ENCODE results near the gene MYMX.

Gene MYMX

DNA sequence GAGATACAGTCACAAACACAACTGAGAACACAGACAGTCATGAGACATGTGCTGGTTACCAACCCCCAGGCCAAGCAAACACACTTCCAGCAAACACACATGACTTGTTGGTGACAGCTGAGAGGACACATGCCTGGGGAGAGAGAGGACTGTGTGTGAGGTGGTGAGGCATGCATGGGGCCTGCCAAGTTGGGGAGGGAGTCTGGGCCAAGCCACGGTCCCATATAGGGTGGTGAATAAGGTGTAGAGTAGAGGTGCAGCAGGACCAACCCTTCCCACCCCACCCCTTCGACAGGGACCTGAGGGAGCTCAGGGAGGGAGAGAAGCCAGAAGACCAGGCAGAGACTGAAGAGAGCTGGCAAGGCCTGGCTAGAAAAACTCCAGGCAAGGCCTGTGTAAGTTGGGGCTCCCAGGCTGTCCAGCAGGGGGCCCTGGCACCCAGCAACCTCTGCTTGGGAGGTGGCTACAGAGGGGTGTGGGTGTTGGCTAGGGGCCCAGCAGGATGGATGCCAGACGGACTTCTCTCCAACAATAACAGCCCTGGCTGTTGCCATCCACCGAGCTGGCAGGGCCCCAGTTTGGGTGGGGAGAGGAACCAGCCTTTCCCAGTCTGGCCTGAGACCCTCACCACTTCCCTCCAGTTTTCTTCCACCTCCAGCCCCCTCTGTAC is 4.7 kb downstream of the MYMX start:
- Histone ChIP-seq H3K27ac (ENCODE audit: poor library complexity, severe bottlenecking) (peak overlapping the region; percentile 56), H3K9me3 (ENCODE audit: severe bottlenecking) (no peaks in the 10 kb centered on the region), H3K36me3 (ENCODE audit: low read depth) (no peaks in the 10 kb centered on the region), H3K27me3 (ENCODE audit: insufficient read depth, poor library complexity, severe bottlenecking) (no peaks in the 10 kb centered on the region), H3K4me1 (ENCODE audit: insufficient read depth, poor library complexity, severe bottlenecking) (peaks cover 13% of the 10 kb centered on the region), H3K4me3 (ENCODE audit: severe bottlenecking) (no peak overlapping the region)
- TF ChIP-seq, protein P1, sequence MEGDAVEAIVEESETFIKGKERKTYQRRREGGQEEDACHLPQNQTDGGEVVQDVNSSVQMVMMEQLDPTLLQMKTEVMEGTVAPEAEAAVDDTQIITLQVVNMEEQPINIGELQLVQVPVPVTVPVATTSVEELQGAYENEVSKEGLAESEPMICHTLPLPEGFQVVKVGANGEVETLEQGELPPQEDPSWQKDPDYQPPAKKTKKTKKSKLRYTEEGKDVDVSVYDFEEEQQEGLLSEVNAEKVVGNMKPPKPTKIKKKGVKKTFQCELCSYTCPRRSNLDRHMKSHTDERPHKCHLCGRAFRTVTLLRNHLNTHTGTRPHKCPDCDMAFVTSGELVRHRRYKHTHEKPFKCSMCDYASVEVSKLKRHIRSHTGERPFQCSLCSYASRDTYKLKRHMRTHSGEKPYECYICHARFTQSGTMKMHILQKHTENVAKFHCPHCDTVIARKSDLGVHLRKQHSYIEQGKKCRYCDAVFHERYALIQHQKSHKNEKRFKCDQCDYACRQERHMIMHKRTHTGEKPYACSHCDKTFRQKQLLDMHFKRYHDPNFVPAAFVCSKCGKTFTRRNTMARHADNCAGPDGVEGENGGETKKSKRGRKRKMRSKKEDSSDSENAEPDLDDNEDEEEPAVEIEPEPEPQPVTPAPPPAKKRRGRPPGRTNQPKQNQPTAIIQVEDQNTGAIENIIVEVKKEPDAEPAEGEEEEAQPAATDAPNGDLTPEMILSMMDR (IDR thresholded peaks at IDR 0.05; ENCODE audit: poor library complexity, severe bottlenecking): peak; percentile 87
- peak; percentile 86 for DNase-seq (ENCODE audit: low spot score)
- ATAC-seq (ENCODE audit: low read depth): peak; percentile 75

DNA sequence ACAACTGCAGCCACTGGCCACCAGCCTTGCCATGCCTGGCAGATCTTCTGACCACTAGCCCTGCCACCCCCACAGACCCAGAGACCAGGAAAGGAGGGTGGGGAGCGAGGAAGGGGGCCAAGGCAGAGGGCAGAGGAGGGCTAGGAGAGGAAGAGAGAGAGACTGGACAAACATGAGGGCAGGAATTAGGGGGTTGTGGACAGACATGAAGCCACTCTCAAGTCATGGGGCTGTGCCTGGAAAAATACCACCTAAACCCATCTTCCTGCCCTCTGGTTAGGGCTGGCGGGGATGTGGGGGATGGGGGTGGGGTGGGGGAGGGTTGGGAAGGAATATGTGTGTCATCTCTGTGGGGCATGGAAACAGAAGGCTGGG is 5.2 kb downstream of the MYMX start:
- no peaks in the 10 kb centered on the region for H3K36me3 ChIP-seq (ENCODE audit: low read depth)
- no peak for ATAC-seq (ENCODE audit: low read depth)
- peak overlapping the region; percentile 56 for H3K27ac ChIP-seq (ENCODE audit: poor library complexity, severe bottlenecking)

DNA sequence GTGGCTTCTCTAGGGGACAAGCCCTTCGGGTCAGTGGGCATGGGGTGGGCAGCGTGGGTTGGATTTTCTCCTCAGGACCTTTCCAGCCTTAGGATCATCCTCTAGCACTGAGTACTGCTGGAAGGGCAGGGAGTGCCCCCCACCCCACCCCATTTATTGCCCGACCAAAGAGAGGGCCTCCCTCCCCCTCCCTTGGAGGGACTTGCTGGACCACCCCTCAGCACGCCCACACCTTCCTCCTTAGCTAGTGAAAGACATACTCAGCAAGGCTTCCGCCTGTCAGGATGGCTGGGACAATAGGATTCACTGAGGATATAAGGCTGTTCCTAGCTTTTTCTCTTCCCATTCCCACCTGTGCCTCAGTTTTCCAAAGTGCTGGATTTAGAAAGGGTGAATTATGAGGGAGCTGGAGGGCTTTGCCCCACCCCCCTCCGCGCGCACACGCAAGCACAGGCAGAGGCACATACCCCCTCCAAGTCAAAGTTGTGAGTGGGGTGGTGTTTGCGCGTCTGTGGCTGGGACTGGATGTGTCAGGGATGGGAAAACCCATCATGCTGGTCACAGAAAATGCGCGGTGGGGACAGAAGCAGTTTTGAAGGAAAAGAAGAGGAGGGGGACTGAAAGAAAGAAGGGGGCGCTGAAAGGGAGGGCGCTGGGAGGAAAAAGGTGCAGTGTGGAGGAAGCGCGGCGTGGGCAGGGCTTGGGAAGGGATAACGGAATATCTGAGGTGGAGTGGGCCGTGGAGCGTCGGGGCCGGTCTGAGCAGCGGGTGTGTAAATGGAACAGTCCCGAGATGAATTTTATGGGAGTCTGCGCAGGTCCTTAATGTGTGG is 6.0 kb downstream of the MYMX start:
- peak overlapping the region; percentile 43 for H3K4me3 ChIP-seq (ENCODE audit: severe bottlenecking)
- no peaks in the 10 kb centered on the region for H3K9me3 ChIP-seq (ENCODE audit: severe bottlenecking)
- DNase-seq (ENCODE audit: low spot score): no peak
- H3K27me3 ChIP-seq (ENCODE audit: insufficient read depth, poor library complexity, severe bottlenecking): no peaks in the 10 kb centered on the region
- H3K4me1 ChIP-seq (ENCODE audit: insufficient read depth, poor library complexity, severe bottlenecking): peaks cover 13% of the 10 kb centered on the region
- TF ChIP-seq, protein P1 (IDR thresholded peaks at IDR 0.05; ENCODE audit: poor library complexity, severe bottlenecking): no peak
- peak; percentile 2; the same call in 1 of the 3 replicates for ATAC-seq (ENCODE audit: low read depth)
- H3K27ac ChIP-seq (ENCODE audit: poor library complexity, severe bottlenecking): peak overlapping the region; percentile 56
- peaks cover 4% of the 10 kb centered on the region; the same call in 1 of the 2 replicates for H3K36me3 ChIP-seq (ENCODE audit: low read depth)

More for the DNA sequence above, 5.2 kb downstream of the MYMX start:
- no peaks in the 10 kb centered on the region for H3K9me3 ChIP-seq (ENCODE audit: severe bottlenecking)
- H3K4me3 ChIP-seq (ENCODE audit: severe bottlenecking): no peak overlapping the region
- DNase-seq (ENCODE audit: low spot score): no peak
- no peaks in the 10 kb centered on the region for H3K27me3 ChIP-seq (ENCODE audit: insufficient read depth, poor library complexity, severe bottlenecking)
- peaks cover 13% of the 10 kb centered on the region for H3K4me1 ChIP-seq (ENCODE audit: insufficient read depth, poor library complexity, severe bottlenecking)
- TF ChIP-seq, protein P1 (IDR thresholded peaks at IDR 0.05; ENCODE audit: poor library complexity, severe bottlenecking): no peak

DNA sequence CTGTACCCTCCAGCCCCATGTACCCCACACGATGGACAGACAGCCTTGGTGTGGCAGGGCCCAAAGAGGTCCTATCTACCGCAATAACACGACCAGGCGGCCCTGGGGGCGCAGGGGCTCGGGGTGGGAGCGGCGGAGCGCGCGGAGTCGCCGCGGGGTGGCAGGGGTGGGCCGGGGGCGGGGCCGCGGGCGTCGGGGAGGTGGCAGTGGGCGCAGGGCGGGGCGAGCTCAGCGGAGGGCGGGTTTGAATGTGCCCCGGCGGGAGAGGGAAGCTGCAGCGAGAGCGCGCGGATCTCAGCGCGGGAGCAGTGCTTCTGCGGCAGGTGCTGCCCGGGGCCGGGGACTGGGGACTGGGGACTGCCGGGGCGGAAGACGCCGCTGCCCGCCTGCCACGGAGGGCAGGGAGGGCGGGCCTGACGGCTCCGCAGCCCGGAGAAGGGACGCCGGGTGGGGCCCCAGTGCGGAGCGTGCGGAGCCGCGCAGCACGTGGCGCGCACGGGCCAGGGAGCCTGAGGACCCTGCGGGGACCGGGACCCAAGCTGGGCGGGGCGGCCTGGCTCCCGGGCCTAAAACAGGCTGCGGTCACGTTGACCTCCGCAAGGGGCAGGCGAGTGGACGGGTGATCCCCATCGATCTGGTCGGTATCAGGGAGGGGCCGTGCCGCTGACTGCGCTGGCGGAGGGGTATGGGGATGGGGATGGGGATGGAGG is 6.7 kb downstream of the MYMX start, which contains the start of gene SLC29A1:
Gene SLC29A1 (plus strand): TSS at position 277 of the 710 bp plus-strand sequence. CDS start 3,719 bp downstream, outside the sequence.
- Histone ChIP-seq H3K4me1 (ENCODE audit: insufficient read depth, poor library complexity, severe bottlenecking) (peaks cover 13% of the 10 kb centered on the region), H3K27me3 (ENCODE audit: insufficient read depth, poor library complexity, severe bottlenecking) (no peaks in the 10 kb centered on the region), H3K4me3 (ENCODE audit: severe bottlenecking) (peak within 1 kb of the TSS; percentile 43), H3K36me3 (ENCODE audit: low read depth) (peaks cover 4% of the 10 kb centered on the region; the same call in 1 of the 2 replicates), H3K9me3 (ENCODE audit: severe bottlenecking) (no peaks in the 10 kb centered on the region), H3K27ac (ENCODE audit: poor library complexity, severe bottlenecking) (peak within 1 kb of the TSS; percentile 56)
- ATAC-seq (ENCODE audit: low read depth): peak; percentile 61
- peak; percentile 80 for DNase-seq (ENCODE audit: low spot score)
- TF ChIP-seq, protein P1 (IDR thresholded peaks at IDR 0.05; ENCODE audit: poor library complexity, severe bottlenecking): peak; percentile 32
